HEK293T (cell line): ENCODE results near the gene EIF5.

Experiments used
- FOXA1 ChIP-seq: fragments of 450-650 bp; IDR thresholded peaks from 2 replicates; pipeline ENCODE4 v1.6.1; 2016; ENCODE audit warnings: mild to moderate bottlenecking
- LEF1 ChIP-seq: fragments of 450-650 bp; IDR thresholded peaks from 2 replicates; pipeline ENCODE4 v1.6.1; 2017; ENCODE audit warnings: mild to moderate bottlenecking, borderline replicate concordance
- SP1 ChIP-seq: fragments of 450-650 bp; IDR thresholded peaks from 2 replicates; pipeline ENCODE4 v1.6.1; 2017
- SUZ12 ChIP-seq: fragments of 450-650 bp; IDR thresholded peaks from 2 replicates; pipeline ENCODE4 v1.6.1; 2016; ENCODE audit warnings: mild to moderate bottlenecking
- ZNF384 ChIP-seq: fragments of 450-650 bp; IDR thresholded peaks from 2 replicates; pipeline ENCODE4 v1.6.1; 2016

GRCh38 chr14:103343164-103343879 lies 9.3 kb downstream of the EIF5 start:
- TF ChIP-seq ZNF384 (no peak), FOXA1 (no peak), LEF1 (no peak), SP1 (no peak), SUZ12 (no peak)
